ENCODE data around the gene KIF2C.
"Not testable (repeated sequence)": the region's sequence is repeated elsewhere in the genome, so short reads cannot be mapped to it uniquely, and the experiment has no call there.

The KIF2C gene

GRCh38 chr1:44776730-44777068 is 37.1 kb downstream of the KIF2C start:
- no peak for DNase-seq

- no peak for DNase-seq
These were observed 37.9 kb downstream of the KIF2C start for GRCh38 chr1:44777547-44777946.

- no peak for DNase-seq
These were observed 38.5 kb downstream of the KIF2C start for GRCh38 chr1:44777969-44778635.

- DNase-seq, result no peak
These were observed 39.3 kb downstream of the KIF2C start for GRCh38 chr1:44778705-44779576.

GRCh38 chr1:44780583-44781121 is 41.0 kb downstream of the KIF2C start:
- DNase-seq, result no peak

- DNase-seq, result no peak
These were observed 44.1 kb downstream of the KIF2C start for GRCh38 chr1:44783697-44784093.

- no peak for DNase-seq
These were observed 44.7 kb downstream of the KIF2C start for GRCh38 chr1:44784094-44785028.

GRCh38 chr1:44785029-44785380 is 45.4 kb downstream of the KIF2C start:
- DNase-seq, result no peak

GRCh38 chr1:44785501-44786137 is 46.0 kb downstream of the KIF2C start:
- no peak for DNase-seq

- no peak for DNase-seq
These were observed 46.7 kb downstream of the KIF2C start for GRCh38 chr1:44786138-44786840.

- DNase-seq, result no peak
These were observed 47.3 kb downstream of the KIF2C start for GRCh38 chr1:44786841-44787426.

GRCh38 chr1:44787506-44787905 is 47.9 kb downstream of the KIF2C start:
- DNase-seq, result no peak

GRCh38 chr1:44788120-44788860 is 48.7 kb downstream of the KIF2C start, which contains the start of gene BEST4:
BEST4 (minus strand) TSS chr1:44788170; CDS start chr1:44787705, 465 bp downstream.
- no peak for DNase-seq

- no peak for DNase-seq
These were observed 51.5 kb downstream of the KIF2C start for GRCh38 chr1:44790968-44791801.

- DNase-seq, result no peak
These were observed 53.3 kb downstream of the KIF2C start for GRCh38 chr1:44792736-44793502.

GRCh38 chr1:44797886-44798285 is 58.2 kb downstream of the KIF2C start:
- DNase-seq, result not testable (repeated sequence)

- no peak for DNase-seq
These were observed 59.1 kb downstream of the KIF2C start for GRCh38 chr1:44798481-44799365.
